GM18873 (cell line): ENCODE measurements around the gene CDK2.
A peak's percentile ranks its signal among the peaks of the same experiment; 100 is the strongest.
"Not testable (repeated sequence)": the region's sequence is repeated elsewhere in the genome, so short reads cannot be mapped to it uniquely, and the experiment has no call there.

Source experiments
- ATAC-seq: cut with Tn5 transposase; IDR thresholded peaks from one replicate; pipeline ENCODE4 v1.9.1; 2021; ENCODE audit warnings: mild to moderate bottlenecking, moderate library complexity, moderate number of reproducible peaks; ENCODE audit not compliant: unreplicated experiment, low FRiP score

CDK2 gene

DNA sequence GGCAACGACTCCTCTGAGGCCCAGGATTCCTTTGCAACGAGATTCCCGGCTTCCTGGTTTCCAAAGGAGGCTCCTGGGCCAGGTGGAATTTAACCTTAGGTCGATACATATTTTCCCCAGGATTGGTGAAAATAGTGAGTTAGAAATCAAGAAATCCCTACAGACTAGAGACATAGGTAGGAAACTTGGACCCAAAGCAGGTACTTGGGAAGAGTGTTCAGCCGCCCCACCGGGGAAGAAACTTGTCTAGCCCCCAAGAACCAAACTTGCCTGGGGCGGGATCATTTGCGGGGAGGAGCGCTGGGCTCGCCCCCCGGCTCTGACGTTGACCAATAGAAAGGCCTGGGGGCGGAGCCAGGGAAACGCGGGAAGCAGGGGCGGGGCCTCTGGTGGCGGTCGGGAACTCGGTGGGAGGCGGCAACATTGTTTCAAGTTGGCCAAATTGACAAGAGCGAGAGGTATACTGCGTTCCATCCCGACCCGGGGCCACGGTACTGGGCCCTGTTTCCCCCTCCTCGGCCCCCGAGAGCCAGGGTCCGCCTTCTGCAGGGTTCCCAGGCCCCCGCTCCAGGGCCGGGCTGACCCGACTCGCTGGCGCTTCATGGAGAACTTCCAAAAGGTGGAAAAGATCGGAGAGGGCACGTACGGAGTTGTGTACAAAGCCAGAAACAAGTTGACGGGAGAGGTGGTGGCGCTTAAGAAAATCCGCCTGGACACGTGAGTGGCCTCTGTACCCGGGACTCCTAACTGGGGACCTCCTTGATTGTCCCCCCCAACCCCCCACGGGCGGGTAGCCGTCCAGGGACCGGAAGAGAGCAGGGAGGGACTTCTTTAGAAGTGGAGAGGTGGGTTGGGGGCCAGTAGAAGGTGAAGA is at the start of gene CDK2:
TSS of gene CDK2 (plus strand) at position 423 of the 874 bp plus-strand sequence. CDS start at position 602, 179 bp downstream.
- ATAC-seq, result peak; percentile 83

DNA sequence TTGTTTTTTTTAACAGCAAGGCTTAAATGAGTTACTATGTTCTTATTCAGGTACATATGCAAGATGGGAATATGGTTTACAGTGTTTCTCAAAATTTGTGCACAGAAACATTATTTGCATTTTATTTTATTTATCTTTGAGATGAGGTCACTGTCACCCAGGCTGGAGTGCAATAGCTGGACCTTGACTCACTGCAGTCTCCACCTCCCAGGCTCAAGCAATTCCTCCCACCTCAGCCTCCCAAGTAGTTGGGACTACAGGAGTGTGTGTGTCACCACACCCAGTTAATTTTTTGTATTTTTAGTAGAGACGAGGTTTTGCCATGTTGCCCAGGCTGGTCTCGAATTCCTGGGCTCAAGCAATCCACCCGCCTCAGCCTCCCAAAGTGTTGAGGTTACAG is 47.6 kb upstream of the CDK2 start:
- not testable (repeated sequence) for ATAC-seq

- ATAC-seq, result no peak
Observed at GRCh38 chr12:55922126-55922525, 44.5 kb upstream of the CDK2 start.

DNA sequence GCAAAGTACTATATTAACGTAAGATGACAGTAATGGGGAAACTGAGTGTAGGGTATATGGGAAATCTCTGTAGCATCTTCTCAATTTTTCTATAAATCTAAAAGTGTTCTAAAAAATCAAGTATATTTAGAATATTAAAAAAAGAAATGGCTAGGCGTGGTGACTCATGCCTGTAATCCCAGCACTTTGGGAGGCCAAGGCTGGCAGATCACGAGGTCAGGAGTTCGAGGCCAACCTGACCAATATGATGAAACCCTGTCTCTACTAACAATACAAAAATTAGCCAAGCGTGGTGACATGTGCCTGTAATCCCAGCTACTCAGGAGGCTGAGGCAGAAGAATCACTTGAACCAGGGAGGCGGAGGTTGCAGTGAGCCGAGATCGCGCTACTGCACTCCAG is 43.0 kb upstream of the CDK2 start:
- ATAC-seq, result not testable (repeated sequence)

- no peak for ATAC-seq
Observed at GRCh38 chr12:55925371-55925770, 41.3 kb upstream of the CDK2 start.

GRCh38 chr12:55925870-55926737 is 40.5 kb upstream of the CDK2 start:
- no peak for ATAC-seq

DNA sequence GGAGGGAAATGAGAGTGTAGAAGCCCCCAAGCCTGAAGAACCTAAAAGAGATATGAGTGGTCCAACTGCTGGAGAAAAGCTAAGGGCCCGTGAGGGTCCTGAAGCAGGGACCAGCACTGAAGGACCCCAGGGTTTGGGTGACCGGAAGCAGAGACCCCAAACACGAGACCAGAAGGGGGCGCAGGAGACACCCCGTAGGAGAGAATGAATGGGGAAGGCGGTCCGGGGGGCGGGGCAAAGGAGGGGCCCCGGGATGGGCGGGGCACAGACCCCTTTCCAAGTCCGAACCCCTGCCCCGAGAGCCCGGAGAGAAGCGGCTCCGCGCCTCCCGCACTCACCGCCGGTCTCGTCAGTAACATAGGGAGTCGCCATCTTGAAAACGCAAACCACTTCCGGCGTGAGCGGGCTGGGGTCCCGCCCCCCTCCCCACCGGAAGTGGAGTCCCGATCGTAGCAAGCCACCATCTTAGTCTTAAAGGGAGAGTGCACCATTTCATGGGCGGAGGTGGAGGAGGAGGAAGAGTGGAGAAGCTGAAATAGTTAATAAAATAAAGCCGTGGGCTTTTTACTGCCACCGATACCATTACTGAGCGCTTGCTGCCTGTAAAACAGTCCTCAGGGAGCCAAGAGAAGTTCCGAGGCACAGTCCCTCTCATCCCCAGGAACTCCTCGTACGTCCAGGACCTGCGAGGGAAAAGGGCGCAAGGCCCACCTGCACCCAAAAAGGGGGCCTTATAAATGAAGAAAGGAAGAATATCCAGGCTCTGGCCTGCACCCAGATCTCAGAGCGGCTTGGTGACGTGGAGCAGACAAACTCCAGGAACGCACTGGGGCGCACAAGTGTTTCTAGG is 39.7 kb upstream of the CDK2 start:
- ATAC-seq, result peak; percentile 43

DNA sequence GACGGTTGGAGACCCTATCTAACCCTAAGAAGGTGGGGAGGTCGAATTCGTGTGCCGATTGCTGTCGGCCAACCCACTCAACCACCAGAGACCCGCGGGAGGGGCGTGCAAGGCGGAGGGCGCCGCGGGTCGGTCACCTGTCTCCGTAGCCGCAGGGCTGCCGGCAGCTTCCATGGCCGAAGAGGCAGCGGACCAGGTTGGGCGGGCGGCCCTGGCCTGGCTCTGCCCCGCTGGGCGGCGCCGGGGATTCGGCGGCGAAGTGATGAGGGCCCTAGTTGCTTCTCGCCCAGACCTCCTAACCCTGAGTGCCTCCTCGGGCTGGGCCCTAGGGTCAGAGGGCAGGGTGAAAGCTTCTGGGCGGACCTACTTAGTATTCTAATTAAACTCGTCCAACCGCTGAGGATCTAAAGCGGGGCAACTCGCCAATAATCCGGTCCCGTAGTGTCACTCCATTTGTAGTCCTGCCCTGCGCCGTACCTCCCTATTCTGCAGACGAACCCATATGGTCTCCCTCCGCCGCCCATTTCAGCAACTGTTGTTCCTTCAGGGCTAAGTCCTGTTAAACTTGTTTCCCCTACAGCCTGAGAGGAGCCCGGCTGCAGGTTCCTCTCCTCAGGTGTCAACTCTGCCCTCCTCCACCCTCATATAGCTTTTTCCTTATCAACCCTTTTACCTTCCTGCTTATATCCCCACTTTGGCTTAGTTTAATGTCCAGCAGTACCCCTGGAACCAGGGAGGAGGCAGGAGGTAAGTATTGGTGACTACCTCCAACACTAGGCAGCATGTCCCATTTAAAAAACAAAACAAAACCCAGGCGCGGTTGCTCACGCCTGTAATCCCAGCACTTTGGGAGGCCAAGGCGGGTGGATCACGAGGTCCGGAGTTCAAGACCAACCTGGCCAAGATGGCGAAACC is 38.8 kb upstream of the CDK2 start, which contains the start of gene PYM1:
TSS of gene PYM1 (minus strand) at position 307 of the 915 bp plus-strand sequence. CDS start at position 174, 133 bp downstream.
- peak; percentile 43 for ATAC-seq

GRCh38 chr12:55929306-55929791 is 37.3 kb upstream of the CDK2 start:
- ATAC-seq, result peak; percentile 25

GRCh38 chr12:55930771-55931316 is 35.8 kb upstream of the CDK2 start, which contains the start of gene DGKA:
Gene DGKA, plus strand, starts transcription at chr12:55931162. Its CDS starts 5,342 bp downstream, at chr12:55936504.
- ATAC-seq, result no peak

DNA sequence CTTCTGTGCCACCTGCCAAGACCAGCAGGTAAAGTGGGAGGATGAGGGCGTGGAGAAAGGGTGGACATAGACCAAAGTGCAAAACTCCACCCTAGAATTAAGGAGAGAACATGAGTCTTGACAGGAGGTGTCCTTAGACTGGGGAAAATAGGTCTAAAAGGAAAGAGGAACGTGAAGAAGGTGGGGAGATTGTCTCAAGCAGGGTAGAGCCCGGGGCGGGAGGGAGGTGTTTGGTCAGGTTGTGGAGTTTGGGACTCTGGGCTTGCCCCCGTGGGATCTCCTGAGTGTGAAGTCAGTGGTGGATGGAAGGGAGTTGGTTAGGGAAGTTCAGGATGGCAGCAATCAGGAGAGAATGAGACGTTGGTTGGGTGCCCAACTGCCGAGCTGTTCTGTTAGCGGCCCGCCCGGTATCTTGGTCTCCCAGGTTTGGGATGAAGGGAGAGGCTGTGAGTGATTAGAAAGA is 35.3 kb upstream of the CDK2 start:
- no peak for ATAC-seq

- ATAC-seq, result no peak
Observed at GRCh38 chr12:55931780-55932550, 34.7 kb upstream of the CDK2 start.

DNA sequence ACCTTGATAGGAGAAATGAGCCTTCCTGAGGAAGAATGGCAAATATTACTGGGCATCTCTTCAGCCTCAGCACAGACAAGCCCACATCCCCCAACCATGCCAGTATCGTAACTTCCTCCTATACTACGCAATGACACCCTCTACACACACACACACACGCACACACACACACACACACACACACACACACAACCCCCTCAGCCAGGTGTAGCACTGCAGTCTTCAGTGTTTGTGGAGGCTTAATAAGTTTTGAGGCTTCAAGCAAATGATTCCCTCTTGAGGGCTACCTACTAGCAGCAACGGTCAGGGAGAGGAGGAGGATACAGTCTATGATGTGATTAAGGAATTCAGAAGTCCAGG is 34.1 kb upstream of the CDK2 start:
- no peak for ATAC-seq

- no peak for ATAC-seq
Observed at GRCh38 chr12:55933169-55933798, 33.3 kb upstream of the CDK2 start.

DNA sequence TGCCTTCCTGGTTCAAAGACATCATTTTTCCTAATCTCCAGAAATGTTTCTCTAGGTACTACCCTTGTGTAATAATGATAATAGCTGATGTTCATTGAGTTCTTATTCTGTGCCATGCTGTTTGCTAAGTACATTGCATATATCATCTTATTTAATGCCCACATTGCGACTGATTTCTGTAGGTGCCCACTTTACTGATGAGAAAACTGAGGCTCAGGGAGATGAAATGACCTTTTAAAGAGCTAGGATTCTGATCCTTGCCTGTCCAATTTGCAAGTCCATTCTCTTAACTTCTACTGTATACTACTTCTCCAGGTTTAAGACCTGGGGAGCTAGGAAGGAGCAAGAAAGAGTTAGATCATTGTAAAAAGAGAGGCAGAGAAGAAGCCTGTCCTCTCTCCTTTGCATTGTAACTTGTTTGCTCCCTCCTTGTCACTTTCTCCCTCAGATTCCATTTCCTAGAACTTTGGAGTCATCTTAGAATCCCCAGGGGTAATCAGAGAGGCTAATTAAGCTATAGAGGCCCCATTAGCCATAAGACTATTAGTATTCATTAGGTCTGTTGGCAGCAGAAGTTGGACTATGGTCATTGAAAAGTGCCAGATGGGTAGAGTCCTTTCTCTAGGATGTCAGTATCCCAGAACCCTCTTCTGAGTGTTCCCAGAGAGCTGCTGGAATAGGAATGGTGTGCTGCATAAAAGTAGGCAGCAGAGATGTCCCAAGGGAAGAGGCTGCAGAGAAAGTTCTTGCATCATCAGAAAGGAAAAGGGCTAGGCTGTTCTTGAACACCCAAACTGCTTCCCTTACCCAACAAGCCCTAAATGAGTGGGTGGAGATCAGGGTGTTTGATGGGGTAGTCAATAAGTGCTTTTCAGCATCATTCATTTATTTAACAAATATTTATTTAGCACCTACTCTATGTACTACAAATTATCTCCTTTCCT is 32.6 kb upstream of the CDK2 start:
- no peak for ATAC-seq

DNA sequence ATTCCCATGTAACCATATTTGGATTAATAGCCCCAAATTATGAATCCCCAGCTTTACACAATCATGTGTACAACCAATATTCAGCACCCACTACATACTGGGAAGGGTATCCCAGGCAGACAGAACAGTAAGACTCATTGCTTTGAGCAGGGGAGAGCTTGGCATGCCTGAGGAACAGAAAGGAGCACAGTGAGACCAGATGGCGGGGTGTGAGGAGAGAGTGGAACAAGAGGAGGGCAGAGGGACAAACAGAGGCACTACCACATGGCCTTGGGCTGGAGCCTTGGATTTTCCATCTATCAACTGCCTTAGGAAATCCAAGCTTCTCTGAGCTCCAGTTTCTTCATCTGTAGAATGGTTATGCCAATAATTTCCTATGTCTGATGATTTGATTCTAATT is 31.9 kb upstream of the CDK2 start:
- ATAC-seq, result no peak
